ENCODE data around the gene BMP10.

DNA sequence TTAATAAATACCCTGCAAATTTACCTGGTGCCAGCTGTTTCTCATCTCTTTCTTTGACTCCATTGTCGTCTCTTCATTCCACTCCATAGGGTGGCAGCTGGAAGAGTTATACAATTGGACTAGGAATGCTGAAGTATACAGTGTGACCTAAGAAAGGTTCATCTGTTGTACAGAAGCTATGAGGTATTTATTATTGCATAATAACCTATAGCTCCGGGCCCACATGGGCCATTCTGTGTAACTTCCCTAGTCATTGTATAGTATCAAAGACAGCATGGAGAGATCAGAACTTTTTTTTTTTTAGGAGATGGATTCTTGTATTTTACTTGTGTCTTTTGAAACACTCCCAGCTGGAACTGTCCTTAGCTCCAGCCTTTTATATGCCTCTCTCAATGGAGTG lies 26.2 kb downstream of the BMP10 start:
- TF ChIP-seq, protein P1, sequence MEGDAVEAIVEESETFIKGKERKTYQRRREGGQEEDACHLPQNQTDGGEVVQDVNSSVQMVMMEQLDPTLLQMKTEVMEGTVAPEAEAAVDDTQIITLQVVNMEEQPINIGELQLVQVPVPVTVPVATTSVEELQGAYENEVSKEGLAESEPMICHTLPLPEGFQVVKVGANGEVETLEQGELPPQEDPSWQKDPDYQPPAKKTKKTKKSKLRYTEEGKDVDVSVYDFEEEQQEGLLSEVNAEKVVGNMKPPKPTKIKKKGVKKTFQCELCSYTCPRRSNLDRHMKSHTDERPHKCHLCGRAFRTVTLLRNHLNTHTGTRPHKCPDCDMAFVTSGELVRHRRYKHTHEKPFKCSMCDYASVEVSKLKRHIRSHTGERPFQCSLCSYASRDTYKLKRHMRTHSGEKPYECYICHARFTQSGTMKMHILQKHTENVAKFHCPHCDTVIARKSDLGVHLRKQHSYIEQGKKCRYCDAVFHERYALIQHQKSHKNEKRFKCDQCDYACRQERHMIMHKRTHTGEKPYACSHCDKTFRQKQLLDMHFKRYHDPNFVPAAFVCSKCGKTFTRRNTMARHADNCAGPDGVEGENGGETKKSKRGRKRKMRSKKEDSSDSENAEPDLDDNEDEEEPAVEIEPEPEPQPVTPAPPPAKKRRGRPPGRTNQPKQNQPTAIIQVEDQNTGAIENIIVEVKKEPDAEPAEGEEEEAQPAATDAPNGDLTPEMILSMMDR (IDR thresholded peaks at IDR 0.05), result no peak
- TF ChIP-seq EP300 (IDR thresholded peaks at IDR 0.05) (no peak), POLR2A (IDR thresholded peaks at IDR 0.05) (no peak), POLR2AphosphoS5 (IDR thresholded peaks at IDR 0.05) (no peak)
